ENCODE results near the gene CFL2.

DNA sequence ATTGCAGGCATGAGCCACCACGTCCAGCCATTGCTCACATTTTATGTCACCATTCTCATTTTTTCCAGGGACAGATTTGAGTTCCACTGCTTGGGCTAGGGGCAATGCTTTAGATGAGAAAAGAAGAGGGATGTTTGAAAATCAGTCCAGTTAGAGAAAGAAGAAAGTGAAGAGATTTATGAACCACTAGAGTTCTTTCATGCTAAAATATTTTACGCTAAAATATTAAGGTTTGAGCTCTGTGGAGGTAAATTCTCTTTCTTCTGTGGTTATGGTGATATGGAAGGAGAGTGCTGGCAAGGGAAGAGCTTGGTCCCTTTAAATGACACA, 21.5 kb downstream of the CFL2 start:
- TF ChIP-seq, protein P1, sequence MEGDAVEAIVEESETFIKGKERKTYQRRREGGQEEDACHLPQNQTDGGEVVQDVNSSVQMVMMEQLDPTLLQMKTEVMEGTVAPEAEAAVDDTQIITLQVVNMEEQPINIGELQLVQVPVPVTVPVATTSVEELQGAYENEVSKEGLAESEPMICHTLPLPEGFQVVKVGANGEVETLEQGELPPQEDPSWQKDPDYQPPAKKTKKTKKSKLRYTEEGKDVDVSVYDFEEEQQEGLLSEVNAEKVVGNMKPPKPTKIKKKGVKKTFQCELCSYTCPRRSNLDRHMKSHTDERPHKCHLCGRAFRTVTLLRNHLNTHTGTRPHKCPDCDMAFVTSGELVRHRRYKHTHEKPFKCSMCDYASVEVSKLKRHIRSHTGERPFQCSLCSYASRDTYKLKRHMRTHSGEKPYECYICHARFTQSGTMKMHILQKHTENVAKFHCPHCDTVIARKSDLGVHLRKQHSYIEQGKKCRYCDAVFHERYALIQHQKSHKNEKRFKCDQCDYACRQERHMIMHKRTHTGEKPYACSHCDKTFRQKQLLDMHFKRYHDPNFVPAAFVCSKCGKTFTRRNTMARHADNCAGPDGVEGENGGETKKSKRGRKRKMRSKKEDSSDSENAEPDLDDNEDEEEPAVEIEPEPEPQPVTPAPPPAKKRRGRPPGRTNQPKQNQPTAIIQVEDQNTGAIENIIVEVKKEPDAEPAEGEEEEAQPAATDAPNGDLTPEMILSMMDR (IDR thresholded peaks at IDR 0.05): no peak
- TF ChIP-seq EP300 (IDR thresholded peaks at IDR 0.05): no peak

Data from tibial nerve (tissue), 4 donors.